Activated B cell treated with CpG ODN at 0.5 μM for 24 hours (primary cell): ENCODE results near the gene BAHCC1. TPM values are rescaled to one million over a fixed set of nuclear protein-coding genes. Genes with fewer than 3 reads are reported as not detected.
A peak's percentile ranks its signal among the peaks of the same experiment; 100 is the strongest.

ENCODE experiments used
- ATAC-seq: fragments of 200-7000 bp; cut with Tn5 transposase; one replicate; pipeline ENCODE4 v1.10.0; 2021; ENCODE audit warnings: low read depth, mild to moderate bottlenecking, moderate library complexity
- CTCF ChIA-PET: fragments of 350-600 bp; sonication (Branson Sonifier 250); formaldehyde crosslinking; loops from one replicate; lab custom pipeline; 2021; ENCODE audit warnings: antibody characterized with exemption; lab: Charles Lee
- POLR2A ChIA-PET: fragments of 350-600 bp; sonication (Branson Sonifier 250); formaldehyde crosslinking; loops from one replicate; lab custom pipeline; 2021; ENCODE audit warnings: antibody characterized with exemption; lab: Charles Lee
- DNase-seq: peaks from one replicate; pipeline ENCODE4 v3.0.0; 2022
- H3K27ac Mint-ChIP-seq: one replicate; pipeline ENCODE4 v1.8.0; 2020; ENCODE audit warnings: mixed read lengths
- H3K27me3 Mint-ChIP-seq: one replicate; pipeline ENCODE4 v1.8.0; 2021; ENCODE audit warnings: mixed read lengths
- H3K36me3 Mint-ChIP-seq: one replicate; pipeline ENCODE4 v1.8.0; 2021; ENCODE audit warnings: low read depth, mixed read lengths
- H3K4me1 Mint-ChIP-seq: one replicate; pipeline ENCODE4 v1.8.0; 2021; ENCODE audit warnings: mixed read lengths
- H3K4me3 Mint-ChIP-seq: one replicate; pipeline ENCODE4 v1.8.0; 2020; ENCODE audit warnings: mild to moderate bottlenecking, mixed read lengths
- H3K9me3 Mint-ChIP-seq: one replicate; pipeline ENCODE4 v1.8.0; 2020; ENCODE audit warnings: mixed read lengths
- CTCF ChIP-seq: fragments of 200-600 bp; IDR thresholded peaks from one replicate; pipeline ENCODE4 v1.8.0; 2022; ENCODE audit warnings: antibody characterized with exemption, mild to moderate bottlenecking
- intact Hi-C: fragments of 100-400 bp; cut with micrococcal nuclease; formaldehyde crosslinking; loops from one replicate; pipeline ENCODE4 v1.15.1; 2024
- total RNA-seq: library from RNA; stranded (reverse); gene quantifications from 2 replicates; pipeline ENCODE4 v1.2.3, GENCODE V29; 2022

BAHCC1 gene
- total RNA-seq, 1 donor from 2014 or later = 0.13 TPM

GRCh38 chr17:81478119-81478518 lies 82.9 kb downstream of the BAHCC1 start:
- H3K27ac Mint-ChIP-seq = no peak overlapping the region

GRCh38 chr17:81479175-81480071 lies 84.2 kb downstream of the BAHCC1 start:
- no peak for DNase-seq
- TF ChIP-seq CTCF = no peak
- ATAC-seq = no peak
- peaks cover 21% of the 10 kb centered on the region for H3K4me1 Mint-ChIP-seq
- no peak overlapping the region for H3K27ac Mint-ChIP-seq
- no peaks in the 10 kb centered on the region for H3K36me3 Mint-ChIP-seq
- H3K27me3 Mint-ChIP-seq = peaks cover 11% of the 10 kb centered on the region
- H3K9me3 Mint-ChIP-seq = no peaks in the 10 kb centered on the region
- ChIA-PET CTCF (no interaction called here), POLR2A (interaction anchor here (0.6 kb wide), 1 partner anchor 256 kb away, joined by 4 read pairs; the partner anchor contains the start of gene CEP131)
- no peak overlapping the region for H3K4me3 Mint-ChIP-seq
- intact Hi-C loops = no loop called here

More at GRCh38 chr17:81478119-81478518, 82.9 kb downstream of the BAHCC1 start:
- intact Hi-C loops = no loop called here
- Mint-ChIP-seq H3K27me3 (peaks cover 11% of the 10 kb centered on the region), H3K4me3 (no peak overlapping the region), H3K9me3 (no peaks in the 10 kb centered on the region), H3K36me3 (no peaks in the 10 kb centered on the region), H3K4me1 (peaks cover 15% of the 10 kb centered on the region)
- no peak for ATAC-seq
- ChIA-PET CTCF (interaction anchor here (0.8 kb wide), 1 partner anchor 182 kb away, joined by 4 read pairs; no protein-coding TSS in a partner anchor), POLR2A (no interaction called here)
- no peak for DNase-seq
- TF ChIP-seq CTCF = no peak

GRCh38 chr17:81480140-81481072 lies 85.1 kb downstream of the BAHCC1 start:
- Mint-ChIP-seq H3K4me3 (no peak overlapping the region), H3K9me3 (no peaks in the 10 kb centered on the region), H3K27me3 (peaks cover 11% of the 10 kb centered on the region), H3K27ac (no peak overlapping the region), H3K36me3 (no peaks in the 10 kb centered on the region), H3K4me1 (peaks cover 21% of the 10 kb centered on the region)
- DNase-seq (no peak), ATAC-seq (no peak)
- intact Hi-C loops = no loop called here
- POLR2A ChIA-PET = interaction anchor here (6.2 kb wide), 1 partner anchor 31 kb away, joined by 88 read pairs; the partner anchor contains the start of gene ACTG1
- CTCF ChIA-PET = interaction anchor here (5.1 kb wide), 1 partner anchor 189 kb away, joined by 43 read pairs; no protein-coding TSS in a partner anchor
- no peak for TF ChIP-seq CTCF

GRCh38 chr17:81481073-81481799 lies 86.0 kb downstream of the BAHCC1 start:
- no peaks in the 10 kb centered on the region for H3K9me3 Mint-ChIP-seq
- CTCF ChIA-PET = interaction anchor here (5.1 kb wide), 1 partner anchor 189 kb away, joined by 43 read pairs; no protein-coding TSS in a partner anchor
- TF ChIP-seq CTCF = no peak
- DNase-seq (peak; percentile 57), ATAC-seq (peak; percentile 36)
- intact Hi-C loops = no loop called here
- peaks cover 11% of the 10 kb centered on the region for H3K27me3 Mint-ChIP-seq
- peaks cover 21% of the 10 kb centered on the region for H3K4me1 Mint-ChIP-seq
- POLR2A ChIA-PET = interaction anchor here (1.6 to 6.2 kb wide), 3 partner anchors 30 to 186 kb away, joined by 6 to 88 read pairs (median 15); partner anchors contain the start of genes ACTG1 and SLC38A10
- H3K27ac Mint-ChIP-seq = no peak overlapping the region
- H3K36me3 Mint-ChIP-seq = no peaks in the 10 kb centered on the region
- H3K4me3 Mint-ChIP-seq = peak overlapping the region; percentile 68
